ENCODE results near the gene ARL2BP. TPM values are rescaled to one million over a fixed set of nuclear protein-coding genes. Genes with fewer than 3 reads are reported as not detected.

ARL2BP gene
- total and polyA plus RNA-seq, 2 of the 13 experiments (the other 11 are each of a cell fraction or from before 2014, with no cell fraction given), result 64.3 to 67.6 TPM

DNA sequence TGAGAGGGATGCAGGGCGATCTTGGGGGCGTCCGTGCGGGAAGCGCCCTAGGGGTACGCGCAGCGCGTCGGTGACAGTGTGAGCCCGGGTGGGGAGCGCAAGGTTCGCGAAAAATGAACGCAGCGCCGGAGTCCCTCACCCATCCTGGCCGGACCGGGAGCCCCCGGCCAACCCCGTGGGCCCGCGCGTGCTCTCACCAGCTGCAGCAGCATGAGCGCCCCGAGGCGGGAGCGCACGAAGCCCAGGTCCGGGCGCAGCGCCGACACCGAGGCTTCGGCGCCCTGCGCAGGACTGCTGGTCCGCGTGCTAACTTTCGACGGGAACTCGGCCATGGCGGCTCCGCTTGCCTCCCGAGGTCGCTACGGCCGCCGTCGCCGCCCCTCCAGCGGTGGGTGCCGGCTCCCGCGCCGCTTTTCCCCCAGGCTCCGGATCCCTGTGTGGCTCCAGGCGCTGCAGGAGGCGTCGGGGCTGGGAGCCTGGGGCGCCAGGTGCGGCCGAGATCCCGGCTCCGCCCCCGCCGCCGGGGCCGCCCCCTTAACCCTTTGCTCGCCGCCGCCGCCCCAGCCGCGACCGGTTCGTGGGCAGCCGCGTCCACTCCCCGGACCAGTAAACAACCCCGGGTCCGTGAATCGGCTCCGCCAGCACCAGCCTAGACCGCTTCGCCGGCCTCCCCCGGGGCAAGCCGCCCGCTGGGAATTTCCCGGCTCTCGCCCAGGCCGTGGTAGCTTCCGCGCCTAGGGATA lies 39.3 kb downstream of the ARL2BP start, which contains the start of gene PLLP (continued):
- TF ChIP-seq TFDP2 (CRISPR knock-in tag; IDR thresholded peaks at IDR 0.05) (peak; percentile 91), ZNF776 (CRISPR knock-in tag; IDR thresholded peaks at IDR 0.05) (peak; percentile 96), FIP1L1 (IDR thresholded peaks at IDR 0.05; ENCODE audit: borderline replicate concordance, insufficient read depth, low read depth, low read length) (no peak), ZSCAN29 (CRISPR knock-in tag; conservative IDR thresholded peaks at IDR 0.05) (peak; percentile 63; the same call in 1 of the 2 replicates), ZNF30 (CRISPR knock-in tag; IDR thresholded peaks at IDR 0.05) (peak; percentile 95), ZNF607 (CRISPR knock-in tag; IDR thresholded peaks at IDR 0.05; ENCODE audit: borderline replicate concordance) (peak; percentile 99), ZNF121 (CRISPR knock-in tag; IDR thresholded peaks at IDR 0.05) (peak; percentile 58), ATF5 (CRISPR knock-in tag; IDR thresholded peaks at IDR 0.05; ENCODE audit: low read depth) (peak; percentile 94; the same call in 1 of the 2 replicates), ISL2 (CRISPR knock-in tag; IDR thresholded peaks at IDR 0.05) (peak; percentile 85), AGO2 (optimal IDR thresholded peaks at IDR 0.05; ENCODE audit: low read depth, low read length) (peak; percentile 59), ZNF737 (CRISPR knock-in tag; IDR thresholded peaks at IDR 0.05; ENCODE audit: borderline replicate concordance) (peak; percentile 83; the same call in 1 of the 2 replicates), ZEB1 (IDR thresholded peaks at IDR 0.05; ENCODE audit: insufficient replicate concordance, low read depth) (peak; percentile 10), TP53 (CRISPR knock-in tag; conservative IDR thresholded peaks at IDR 0.05) (peak; percentile 67; the same call in 1 of the 2 replicates), SMARCC2 (IDR thresholded peaks at IDR 0.05) (no peak), HNRNPUL1 (IDR thresholded peaks at IDR 0.05; ENCODE audit: low read depth, low read length) (peak; percentile 59; the same call in 1 of the 2 replicates), ZNF788 (CRISPR knock-in tag; IDR thresholded peaks at IDR 0.05; ENCODE audit: borderline replicate concordance) (peak; percentile 80; the same call in 1 of the 2 replicates), TMF1 (CRISPR knock-in tag; IDR thresholded peaks at IDR 0.05; ENCODE audit: low read depth) (peak; percentile 96), ZNF251 (CRISPR knock-in tag; IDR thresholded peaks at IDR 0.05) (peak; percentile 57; the same call in 1 of the 2 replicates), ZNF614 (CRISPR knock-in tag; IDR thresholded peaks at IDR 0.05; ENCODE audit: borderline replicate concordance) (peak; percentile 29; the same call in 1 of the 2 replicates), CEBPG (CRISPR knock-in tag; IDR thresholded peaks at IDR 0.05) (peak; percentile 35), ZFP36L1 (CRISPR knock-in tag; IDR thresholded peaks at IDR 0.05) (peak; percentile 63; the same call in 1 of the 2 replicates), TCF12 (IDR thresholded peaks at IDR 0.05) (no peak), TCF12 (CRISPR knock-in tag; IDR thresholded peaks at IDR 0.05) (peak; percentile 51; the same call in 1 of the 2 replicates)
- TF ChIP-seq, protein P1, sequence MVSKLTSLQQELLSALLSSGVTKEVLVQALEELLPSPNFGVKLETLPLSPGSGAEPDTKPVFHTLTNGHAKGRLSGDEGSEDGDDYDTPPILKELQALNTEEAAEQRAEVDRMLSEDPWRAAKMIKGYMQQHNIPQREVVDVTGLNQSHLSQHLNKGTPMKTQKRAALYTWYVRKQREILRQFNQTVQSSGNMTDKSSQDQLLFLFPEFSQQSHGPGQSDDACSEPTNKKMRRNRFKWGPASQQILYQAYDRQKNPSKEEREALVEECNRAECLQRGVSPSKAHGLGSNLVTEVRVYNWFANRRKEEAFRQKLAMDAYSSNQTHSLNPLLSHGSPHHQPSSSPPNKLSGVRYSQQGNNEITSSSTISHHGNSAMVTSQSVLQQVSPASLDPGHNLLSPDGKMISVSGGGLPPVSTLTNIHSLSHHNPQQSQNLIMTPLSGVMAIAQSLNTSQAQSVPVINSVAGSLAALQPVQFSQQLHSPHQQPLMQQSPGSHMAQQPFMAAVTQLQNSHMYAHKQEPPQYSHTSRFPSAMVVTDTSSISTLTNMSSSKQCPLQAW (CRISPR knock-in tag; IDR thresholded peaks at IDR 0.05), result 0 out of 2 replicates have a peak, but pooled peaks have one; percentile 18
- TF ChIP-seq, protein P2, sequence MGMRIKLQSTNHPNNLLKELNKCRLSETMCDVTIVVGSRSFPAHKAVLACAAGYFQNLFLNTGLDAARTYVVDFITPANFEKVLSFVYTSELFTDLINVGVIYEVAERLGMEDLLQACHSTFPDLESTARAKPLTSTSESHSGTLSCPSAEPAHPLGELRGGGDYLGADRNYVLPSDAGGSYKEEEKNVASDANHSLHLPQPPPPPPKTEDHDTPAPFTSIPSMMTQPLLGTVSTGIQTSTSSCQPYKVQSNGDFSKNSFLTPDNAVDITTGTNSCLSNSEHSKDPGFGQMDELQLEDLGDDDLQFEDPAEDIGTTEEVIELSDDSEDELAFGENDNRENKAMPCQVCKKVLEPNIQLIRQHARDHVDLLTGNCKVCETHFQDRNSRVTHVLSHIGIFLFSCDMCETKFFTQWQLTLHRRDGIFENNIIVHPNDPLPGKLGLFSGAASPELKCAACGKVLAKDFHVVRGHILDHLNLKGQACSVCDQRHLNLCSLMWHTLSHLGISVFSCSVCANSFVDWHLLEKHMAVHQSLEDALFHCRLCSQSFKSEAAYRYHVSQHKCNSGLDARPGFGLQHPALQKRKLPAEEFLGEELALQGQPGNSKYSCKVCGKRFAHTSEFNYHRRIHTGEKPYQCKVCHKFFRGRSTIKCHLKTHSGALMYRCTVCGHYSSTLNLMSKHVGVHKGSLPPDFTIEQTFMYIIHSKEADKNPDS (CRISPR knock-in tag; IDR thresholded peaks at IDR 0.05), result peak; percentile 68; the same call in 1 of the 2 replicates
